Caco-2 (cell line): ENCODE measurements around the gene CNOT6L. TPM values are rescaled to one million over a fixed set of nuclear protein-coding genes. Genes with fewer than 3 reads are reported as not detected.

Experiments
- BruUV-seq: library from RNA; stranded (reverse); fragments of 400-500 nt; replicated peaks from 2 replicates; lab custom pipeline; 2021; lab: Mats Ljungman, UMichigan
- CTCF ChIA-PET: fragments of 300-600 bp; sonication (Branson Sonifier 250); formaldehyde crosslinking; loops from one replicate; lab custom pipeline; 2022; ENCODE audit warnings: antibody characterized with exemption; lab: Charles Lee
- POLR2A ChIA-PET: fragments of 300-600 bp; sonication (Branson Sonifier 250); formaldehyde crosslinking; loops from one replicate; lab custom pipeline; 2022; ENCODE audit warnings: antibody characterized with exemption; lab: Charles Lee
- DNase-seq, 2 experiments: peaks; one replicate each; pipeline versions ENCODE4 v3.0.0 to v3.0.0-alpha.2; 2020 to 2022
- H3K27me3 ChIP-seq: replicated peaks from 2 replicates; pipeline ENCODE4 v1.6.0; 2011; ENCODE audit warnings: low read length; ENCODE audit not compliant: control insufficient read depth, insufficient read depth
- H3K36me3 ChIP-seq: 2 replicates; pipeline ENCODE4 v1.5.1; 2011; ENCODE audit warnings: low read length; ENCODE audit not compliant: control insufficient read depth, insufficient read depth
- H3K4me1 ChIP-seq: fragments of 250-450 bp; sonication (Bioruptor Pico); 2 replicates; pipeline ENCODE4 v1.5.1; 2020; ENCODE audit warnings: mild to moderate bottlenecking
- H3K4me3 ChIP-seq: 2 replicates; pipeline ENCODE4 v1.5.1; 2011; ENCODE audit warnings: low read depth, mild to moderate bottlenecking, control low read depth, low read length
- H3K9me3 ChIP-seq: fragments of 250-450 bp; sonication (Bioruptor Pico); 2 replicates; pipeline ENCODE4 v1.5.1; 2020; ENCODE audit warnings: mild to moderate bottlenecking, moderate library complexity
- H3K27ac Mint-ChIP-seq: one replicate; pipeline ENCODE4 v1.8.0; 2022; ENCODE audit warnings: mixed read lengths; ENCODE audit not compliant: unreplicated experiment
- H3K27me3 Mint-ChIP-seq: one replicate; pipeline ENCODE4 v1.8.0; 2022; ENCODE audit warnings: mixed read lengths; ENCODE audit not compliant: insufficient read depth, unreplicated experiment
- H3K36me3 Mint-ChIP-seq: one replicate; pipeline ENCODE4 v1.8.0; 2022; ENCODE audit warnings: mild to moderate bottlenecking, mixed read lengths; ENCODE audit not compliant: insufficient read depth, unreplicated experiment
- H3K4me1 Mint-ChIP-seq: one replicate; pipeline ENCODE4 v1.8.0; 2022; ENCODE audit warnings: low read depth, mixed read lengths; ENCODE audit not compliant: unreplicated experiment
- H3K4me3 Mint-ChIP-seq: one replicate; pipeline ENCODE4 v1.8.0; 2022; ENCODE audit warnings: mild to moderate bottlenecking, moderate library complexity, mixed read lengths; ENCODE audit not compliant: unreplicated experiment
- H3K9me3 Mint-ChIP-seq: one replicate; pipeline ENCODE4 v1.8.0; 2022; ENCODE audit warnings: mixed read lengths; ENCODE audit not compliant: unreplicated experiment
- intact Hi-C: fragments of 100-400 bp; cut with micrococcal nuclease; formaldehyde crosslinking; loops from one replicate; pipeline ENCODE4 v1.10.0; 2022; ENCODE audit not compliant: unreplicated experiment
- total RNA-seq: library from RNA; stranded (reverse); gene quantifications from 2 replicates; pipeline ENCODE4 v1.2.3, GENCODE V29; 2022
- TF ChIP-seq, protein P1 (sequence below), 2 experiments: fragments of 200-600 bp in 1 of 2; IDR thresholded peaks; 1 replicate in 1 of 2; 2 replicates in 1 of 2; pipeline versions ENCODE4 v1.5.1 to v1.8.0; 2011 to 2022; ENCODE audit warnings: antibody characterized with exemption in 1 of 2, control low read depth in 1 of 2, inconsistent platforms in 1 of 2, low read depth in 1 of 2, low read length in 1 of 2, mild to moderate bottlenecking in 1 of 2, moderate library complexity in 1 of 2; ENCODE audit not compliant: insufficient read depth in 1 of 2, severe bottlenecking in 1 of 2, unreplicated experiment in 1 of 2

The CNOT6L gene
- total RNA-seq, 1 experiment from 2014 or later: 18.8 TPM

DNA sequence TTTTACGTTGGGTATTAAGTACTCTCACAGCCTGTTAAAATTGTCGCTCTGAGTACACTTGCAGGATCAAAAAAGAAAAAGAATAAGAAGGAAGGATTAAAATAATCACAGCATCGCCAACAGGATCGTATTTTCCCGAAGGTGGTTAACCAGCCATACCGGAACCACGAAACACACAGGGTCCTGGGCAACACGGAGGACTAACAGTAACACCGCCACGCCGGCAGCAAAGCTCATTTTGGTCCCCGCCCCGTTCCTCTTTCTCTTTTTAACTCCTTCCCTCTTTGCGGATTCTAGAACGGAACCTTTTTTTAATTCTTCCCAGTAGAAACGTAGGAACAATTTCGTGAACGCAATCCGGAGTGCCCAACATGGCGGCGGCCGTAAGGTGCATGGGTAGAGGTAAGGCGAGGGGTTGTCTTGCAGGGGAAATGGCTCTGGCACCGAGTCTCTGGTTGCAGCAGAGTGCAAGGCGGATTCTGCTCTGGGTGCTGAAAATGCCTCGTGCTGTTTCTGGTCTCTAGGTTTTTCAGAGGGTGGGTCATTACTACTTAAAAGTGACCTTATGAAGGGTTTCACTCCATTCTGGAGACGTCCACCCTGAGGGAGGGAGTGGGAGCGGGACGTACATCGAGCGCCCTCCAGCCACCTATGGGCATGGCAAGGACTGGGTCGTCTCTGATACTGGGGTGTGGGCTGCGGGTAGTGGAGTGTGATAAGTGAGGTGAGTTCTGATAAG, 43.5 kb upstream of the CNOT6L start, which contains the start of gene MRPL1:
Gene MRPL1, plus strand, starts transcription at position 353 of the 739 bp plus-strand sequence. Its CDS starts 19 bp downstream, at position 372.
- Histone ChIP-seq H3K27me3 (no peaks in the 10 kb centered on the region), H3K4me1 (no peaks in the 10 kb centered on the region), H3K9me3 (no peaks in the 10 kb centered on the region), H3K36me3 (no peaks in the 10 kb centered on the region), H3K4me3 (peak within 1 kb of the TSS; percentile 37)
- TF ChIP-seq, protein P1, sequence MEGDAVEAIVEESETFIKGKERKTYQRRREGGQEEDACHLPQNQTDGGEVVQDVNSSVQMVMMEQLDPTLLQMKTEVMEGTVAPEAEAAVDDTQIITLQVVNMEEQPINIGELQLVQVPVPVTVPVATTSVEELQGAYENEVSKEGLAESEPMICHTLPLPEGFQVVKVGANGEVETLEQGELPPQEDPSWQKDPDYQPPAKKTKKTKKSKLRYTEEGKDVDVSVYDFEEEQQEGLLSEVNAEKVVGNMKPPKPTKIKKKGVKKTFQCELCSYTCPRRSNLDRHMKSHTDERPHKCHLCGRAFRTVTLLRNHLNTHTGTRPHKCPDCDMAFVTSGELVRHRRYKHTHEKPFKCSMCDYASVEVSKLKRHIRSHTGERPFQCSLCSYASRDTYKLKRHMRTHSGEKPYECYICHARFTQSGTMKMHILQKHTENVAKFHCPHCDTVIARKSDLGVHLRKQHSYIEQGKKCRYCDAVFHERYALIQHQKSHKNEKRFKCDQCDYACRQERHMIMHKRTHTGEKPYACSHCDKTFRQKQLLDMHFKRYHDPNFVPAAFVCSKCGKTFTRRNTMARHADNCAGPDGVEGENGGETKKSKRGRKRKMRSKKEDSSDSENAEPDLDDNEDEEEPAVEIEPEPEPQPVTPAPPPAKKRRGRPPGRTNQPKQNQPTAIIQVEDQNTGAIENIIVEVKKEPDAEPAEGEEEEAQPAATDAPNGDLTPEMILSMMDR (IDR thresholded peaks at IDR 0.05; ENCODE audit: insufficient read depth in 1 of 2, low read depth in 1 of 2, low read length in 1 of 2, severe bottlenecking in 1 of 2, unreplicated experiment in 1 of 2): no peak
- Mint-ChIP-seq H3K27me3 (no peaks in the 10 kb centered on the region), H3K27ac (peak within 1 kb of the TSS; percentile 86), H3K4me1 (peaks cover 6% of the 10 kb centered on the region), H3K9me3 (no peaks in the 10 kb centered on the region), H3K36me3 (peaks cover 33% of the 10 kb centered on the region), H3K4me3 (peak within 1 kb of the TSS; percentile 80)
- intact Hi-C loops: loop anchor here (1.0 to 5.0 kb wide), 2 partner anchors 44 to 160 kb away; no protein-coding TSS in a partner anchor
- BruUV-seq: no TSS peak
- POLR2A ChIA-PET: interaction anchor here (0.5 to 1.5 kb wide), 5 partner anchors 29 to 155 kb away, joined by 3 to 6 read pairs (median 5); no protein-coding TSS in a partner anchor
- CTCF ChIA-PET: interaction anchor here (1.2 to 1.6 kb wide), 2 partner anchors 43 to 44 kb away, joined by 5 to 6 read pairs; no protein-coding TSS in a partner anchor
- peak; percentile 88 to 89 for DNase-seq

DNA sequence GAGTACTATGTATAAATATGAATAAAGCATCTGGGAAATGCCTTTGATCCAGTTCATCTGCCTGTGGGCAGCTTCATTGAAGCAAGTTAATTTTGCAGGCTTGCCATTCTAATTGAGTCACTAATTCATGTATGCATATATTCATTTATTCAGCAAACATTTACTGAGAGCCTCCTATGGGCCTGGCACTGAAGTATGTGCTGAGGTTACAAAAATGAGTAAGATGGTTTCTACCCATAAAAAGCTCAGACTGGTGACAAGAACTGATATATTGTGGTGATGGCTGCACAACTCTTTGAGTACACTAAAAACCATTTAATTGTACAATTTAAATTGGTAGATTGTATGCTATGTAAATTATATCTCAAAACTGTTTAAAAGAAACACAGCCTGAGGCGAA, 42.3 kb upstream of the CNOT6L start:
- H3K4me1 Mint-ChIP-seq: peaks cover 4% of the 10 kb centered on the region
- H3K36me3 Mint-ChIP-seq: peaks cover 33% of the 10 kb centered on the region
- H3K9me3 Mint-ChIP-seq: no peaks in the 10 kb centered on the region
- Histone ChIP-seq H3K4me1 (no peaks in the 10 kb centered on the region), H3K36me3 (no peaks in the 10 kb centered on the region), H3K4me3 (peak overlapping the region; percentile 37), H3K9me3 (no peaks in the 10 kb centered on the region), H3K27me3 (no peaks in the 10 kb centered on the region)
- BruUV-seq: no TSS peak
- no peak for DNase-seq
- ChIA-PET POLR2A (interaction anchor here (1.2 to 1.5 kb wide), 2 partner anchors 41 to 44 kb away, joined by 5 to 6 read pairs; no protein-coding TSS in a partner anchor), CTCF (interaction anchor here (1.6 kb wide), 1 partner anchor 43 kb away, joined by 6 read pairs; no protein-coding TSS in a partner anchor)
- intact Hi-C loops: loop anchor here (5.0 kb wide), 1 partner anchor 159 kb away; no protein-coding TSS in a partner anchor
- no peaks in the 10 kb centered on the region for H3K27me3 Mint-ChIP-seq
- peak overlapping the region; percentile 86 for H3K27ac Mint-ChIP-seq
- TF ChIP-seq, protein P1 (IDR thresholded peaks at IDR 0.05; ENCODE audit: insufficient read depth in 1 of 2, low read depth in 1 of 2, low read length in 1 of 2, severe bottlenecking in 1 of 2, unreplicated experiment in 1 of 2): no peak
- H3K4me3 Mint-ChIP-seq: peak overlapping the region; percentile 80

DNA sequence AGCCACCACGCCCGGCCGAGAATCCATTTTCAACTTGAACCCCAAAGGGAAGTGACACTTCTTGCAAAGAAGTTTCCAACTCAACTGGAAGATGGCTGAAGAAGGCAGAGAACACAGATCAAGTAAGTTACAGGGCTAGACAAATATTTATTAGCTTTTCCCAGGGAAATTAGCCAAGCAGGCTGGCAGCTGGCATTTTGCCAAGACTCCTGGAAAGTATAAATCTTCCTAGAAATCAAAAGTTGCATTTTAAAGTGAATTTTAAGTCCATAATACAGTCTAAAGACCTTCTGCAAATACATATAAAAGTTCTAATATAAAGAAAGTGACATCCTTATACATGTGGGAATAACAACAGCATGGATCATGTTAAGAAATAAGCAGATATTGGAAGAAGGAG, 40.1 kb upstream of the CNOT6L start:
- no peak for DNase-seq
- no peak overlapping the region for H3K27ac Mint-ChIP-seq
- H3K9me3 Mint-ChIP-seq: no peaks in the 10 kb centered on the region
- Histone ChIP-seq H3K36me3 (no peaks in the 10 kb centered on the region), H3K9me3 (no peaks in the 10 kb centered on the region), H3K4me1 (no peaks in the 10 kb centered on the region), H3K4me3 (no peak overlapping the region), H3K27me3 (no peaks in the 10 kb centered on the region)
- no peaks in the 10 kb centered on the region for H3K4me1 Mint-ChIP-seq
- no TSS peak for BruUV-seq
- H3K27me3 Mint-ChIP-seq: no peaks in the 10 kb centered on the region
- CTCF ChIA-PET: no interaction called here
- peaks cover 22% of the 10 kb centered on the region for H3K36me3 Mint-ChIP-seq
- POLR2A ChIA-PET: no interaction called here
- intact Hi-C loops: no loop called here
- H3K4me3 Mint-ChIP-seq: no peak overlapping the region
- TF ChIP-seq, protein P1 (IDR thresholded peaks at IDR 0.05; ENCODE audit: insufficient read depth in 1 of 2, low read depth in 1 of 2, low read length in 1 of 2, severe bottlenecking in 1 of 2, unreplicated experiment in 1 of 2): no peak
